ENCODE results near the gene ITPKB.
"Not testable (repeated sequence)": the region's sequence is repeated elsewhere in the genome, so short reads cannot be mapped to it uniquely, and the experiment has no call there.

Gene ITPKB

DNA sequence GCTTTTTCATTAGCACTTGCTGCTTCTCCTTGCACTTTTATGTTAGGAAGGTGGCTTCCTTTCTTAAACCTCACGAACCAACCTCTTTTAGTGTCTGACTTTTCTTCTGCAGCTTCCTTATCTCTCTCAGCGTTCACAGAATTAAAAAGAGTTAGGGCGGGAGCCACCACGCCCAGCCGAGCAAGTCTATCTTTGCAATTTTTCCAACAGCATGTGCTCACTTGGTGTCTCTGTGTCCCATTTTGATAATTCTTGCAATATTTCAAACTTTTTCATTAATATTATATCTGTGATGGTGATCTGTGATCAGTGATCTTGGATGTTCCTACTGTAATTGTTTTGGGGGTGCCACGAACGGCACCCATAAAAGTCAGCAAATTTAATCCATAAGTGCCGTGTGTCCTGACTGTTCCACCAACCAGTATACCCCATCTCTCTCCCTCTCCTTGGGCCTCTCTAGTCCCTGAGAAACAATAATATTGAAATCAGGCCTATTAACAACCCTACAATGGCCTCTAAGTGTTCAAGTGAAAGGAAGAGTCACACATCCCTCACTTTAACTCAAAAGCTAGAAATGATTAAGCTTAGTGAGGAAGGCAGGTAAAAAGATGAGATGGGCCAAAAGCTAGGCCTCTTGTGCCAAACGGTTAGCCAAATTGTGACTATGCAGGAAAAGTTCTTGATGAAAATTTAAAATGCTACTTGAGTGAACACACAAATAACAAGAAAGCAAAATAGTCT, 15.9 kb upstream of the ITPKB start:
- DNase-seq = no peak

DNA sequence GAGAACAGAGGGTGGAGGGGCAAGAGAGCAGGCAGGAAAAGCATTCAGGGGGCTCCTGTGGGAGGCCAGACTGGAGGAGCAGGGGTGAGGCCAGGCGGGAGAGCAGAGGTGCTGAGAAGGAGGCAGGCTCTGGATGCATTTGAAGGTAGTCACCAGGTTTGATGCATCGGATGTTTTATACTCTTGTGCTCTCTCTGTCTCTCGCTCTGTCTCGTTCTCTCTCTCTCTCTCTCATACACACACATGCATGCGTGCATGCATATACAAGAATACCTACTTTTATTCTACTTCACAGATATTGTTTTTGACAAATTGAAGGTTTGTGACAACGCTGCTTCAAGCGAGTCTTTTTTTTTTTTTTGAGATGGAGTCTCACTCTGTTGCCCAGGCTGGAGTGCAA, 15.0 kb upstream of the ITPKB start:
- no peak for DNase-seq

DNA sequence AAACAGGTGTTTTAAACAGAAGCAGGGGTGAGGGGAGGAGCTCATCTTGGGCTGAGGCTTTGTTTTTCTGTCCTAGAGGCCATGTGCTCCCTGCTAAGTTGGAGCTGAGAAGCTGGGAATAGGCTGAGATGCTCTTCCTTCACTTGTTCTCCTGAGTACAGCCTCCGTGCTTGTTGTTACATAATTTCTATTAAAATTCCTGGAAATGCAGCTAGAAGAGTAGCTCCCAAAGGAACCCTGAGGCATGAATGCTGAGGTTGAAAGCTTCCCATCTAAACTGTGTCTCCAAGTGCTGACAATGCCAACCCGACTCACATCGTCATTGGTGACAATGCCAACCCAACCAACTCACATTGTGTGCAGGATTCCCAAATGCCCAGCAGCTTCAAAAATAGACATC, 12.6 kb upstream of the ITPKB start:
- DNase-seq = no peak

DNA sequence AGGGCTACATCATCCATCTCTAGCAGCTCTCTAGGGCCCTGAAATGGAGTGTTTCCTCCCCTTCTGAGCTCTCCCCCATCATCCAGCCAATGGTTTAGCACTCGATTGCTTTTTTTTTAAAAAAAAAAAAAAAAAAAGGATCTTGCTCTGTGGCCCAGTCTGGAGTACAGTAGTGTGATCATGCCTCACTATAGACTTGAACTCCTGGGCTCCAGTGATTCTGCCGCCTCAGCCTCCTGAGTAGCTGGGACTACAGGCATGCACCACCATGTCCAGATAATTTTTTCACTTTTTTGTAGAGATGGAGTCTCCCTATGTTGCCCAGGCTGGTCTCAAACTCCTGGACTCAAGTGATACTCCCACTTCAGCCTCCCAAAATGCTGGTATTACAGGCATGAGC, 12.1 kb upstream of the ITPKB start:
- no peak for DNase-seq

DNA sequence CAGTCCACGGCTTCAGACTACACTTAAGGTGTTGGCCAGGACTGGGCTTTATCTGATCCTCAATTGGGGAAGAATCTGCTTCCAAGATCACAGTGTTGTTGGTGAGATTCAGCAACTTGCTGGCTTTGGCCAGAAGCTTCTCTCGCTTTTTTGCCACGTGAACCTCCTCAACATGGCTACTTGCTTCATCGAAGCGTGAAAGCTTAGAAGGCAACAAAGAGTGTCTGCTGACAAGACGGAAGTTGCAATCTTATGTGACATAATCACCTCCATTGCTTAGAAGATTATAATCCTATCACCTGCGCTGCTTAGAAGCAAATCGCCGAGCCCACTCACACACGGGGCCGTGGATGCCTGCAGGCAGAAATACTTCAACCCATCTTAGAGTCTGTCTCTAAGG, 10.4 kb upstream of the ITPKB start:
- DNase-seq = no peak

DNA sequence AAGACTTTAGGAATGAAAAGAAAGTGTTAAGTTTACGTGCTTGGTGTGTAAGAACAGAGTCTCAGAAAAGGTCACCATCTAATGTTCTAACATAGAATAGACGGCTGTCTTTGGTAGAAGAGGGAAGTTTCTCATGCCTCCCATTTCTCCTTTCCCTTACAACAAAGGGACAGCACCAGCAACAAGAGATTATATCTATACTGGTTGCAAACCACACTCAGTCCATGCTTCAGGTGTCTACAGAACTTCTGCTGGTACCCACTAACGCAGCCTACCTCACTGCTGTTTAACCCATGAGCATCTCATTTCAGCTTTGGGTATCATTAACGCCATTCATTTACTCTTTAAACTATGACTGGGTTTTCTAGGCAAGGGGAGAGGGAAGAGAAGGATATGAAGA, 9.2 kb upstream of the ITPKB start:
- no peak for DNase-seq

DNA sequence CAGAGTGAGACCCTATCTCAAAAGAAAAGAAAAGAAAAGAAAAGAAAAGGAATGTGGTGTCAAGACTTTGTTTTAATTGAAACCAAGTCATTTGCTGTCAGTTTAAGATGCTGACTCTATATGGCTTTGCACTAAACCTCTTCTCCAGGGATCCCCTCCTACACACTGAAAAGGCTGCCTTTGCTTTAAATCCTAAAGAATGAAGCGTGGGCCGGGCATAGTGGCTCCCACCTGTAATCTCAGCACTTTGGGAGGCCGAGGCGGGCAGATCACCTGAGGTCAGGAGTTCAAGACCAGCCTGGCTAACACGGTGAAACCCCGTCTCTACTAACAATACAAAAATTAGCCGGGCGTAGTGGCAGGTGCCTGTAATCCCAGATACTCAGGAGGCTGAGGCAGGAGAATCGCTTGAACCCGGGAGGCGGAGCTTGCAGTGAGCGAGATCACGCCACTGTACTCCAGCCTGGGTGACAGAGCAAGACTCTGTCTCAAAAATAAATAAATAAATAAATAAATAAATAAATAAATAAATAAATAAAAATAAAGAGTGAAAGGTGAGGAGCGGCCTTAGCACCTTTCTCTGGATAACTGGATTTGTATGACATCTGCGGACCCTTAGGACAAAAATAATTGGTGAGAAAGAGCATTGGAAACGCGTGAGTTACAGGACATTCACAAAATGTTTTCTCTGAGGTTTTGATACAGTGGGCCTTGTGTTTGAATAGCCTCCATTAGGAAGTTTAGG, 8.6 kb upstream of the ITPKB start:
- DNase-seq = not testable (repeated sequence)

DNA sequence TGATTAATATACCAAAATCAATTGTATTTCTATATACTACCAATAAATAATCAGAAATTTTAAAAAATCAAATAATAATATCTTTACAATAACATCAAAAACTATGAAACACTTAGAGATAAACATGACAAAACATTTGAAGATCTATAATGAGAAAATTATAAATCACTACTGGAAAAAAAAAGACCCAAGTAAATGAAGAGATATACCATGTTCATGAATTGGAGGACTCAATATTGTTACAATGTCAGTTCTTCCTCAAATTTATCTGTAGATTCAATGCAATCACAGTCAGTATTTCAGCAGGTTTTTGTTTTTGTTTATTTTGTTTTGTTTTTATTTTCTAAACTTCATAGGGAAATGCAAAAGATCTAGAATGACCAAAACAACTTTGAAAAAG, 4.2 kb upstream of the ITPKB start:
- no peak for DNase-seq

DNA sequence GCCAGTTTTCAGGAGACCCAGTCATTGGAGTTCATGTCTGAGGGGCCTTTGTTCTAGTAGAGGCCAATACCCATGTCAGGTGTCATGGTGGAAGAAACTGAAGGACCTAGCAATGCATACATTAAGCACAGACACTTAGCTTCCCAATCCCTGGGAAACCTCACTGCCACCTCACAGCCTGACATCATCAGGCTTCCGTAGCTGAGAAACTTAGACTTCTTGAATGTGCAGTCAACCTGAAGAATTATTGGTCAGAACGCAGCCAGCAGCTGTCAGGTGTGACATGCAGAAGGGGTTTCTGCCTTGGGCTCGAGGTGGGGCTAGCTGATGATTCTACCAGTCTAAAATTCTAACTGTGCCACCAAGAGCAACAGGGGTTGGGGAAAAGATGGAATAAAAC, 1.9 kb upstream of the ITPKB start:
- DNase-seq = no peak

DNA sequence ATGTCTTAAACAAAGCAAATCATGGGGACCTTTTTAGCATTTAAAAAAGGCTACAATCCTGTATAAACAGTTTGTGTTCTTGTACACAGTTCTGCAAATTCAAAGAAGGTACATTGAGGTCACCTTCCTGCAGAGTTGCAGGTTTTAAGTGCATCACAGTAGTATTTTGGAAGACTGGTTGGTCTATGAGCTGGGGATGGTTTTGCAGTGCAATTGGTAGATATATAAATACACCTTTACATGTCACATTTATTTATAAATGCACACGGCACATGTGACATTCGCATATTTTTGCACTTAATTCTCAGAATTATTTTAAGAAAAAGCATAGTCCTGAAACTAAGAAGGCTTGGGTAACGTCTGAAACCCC, 599 bp upstream of the ITPKB start:
- no peak for DNase-seq

DNA sequence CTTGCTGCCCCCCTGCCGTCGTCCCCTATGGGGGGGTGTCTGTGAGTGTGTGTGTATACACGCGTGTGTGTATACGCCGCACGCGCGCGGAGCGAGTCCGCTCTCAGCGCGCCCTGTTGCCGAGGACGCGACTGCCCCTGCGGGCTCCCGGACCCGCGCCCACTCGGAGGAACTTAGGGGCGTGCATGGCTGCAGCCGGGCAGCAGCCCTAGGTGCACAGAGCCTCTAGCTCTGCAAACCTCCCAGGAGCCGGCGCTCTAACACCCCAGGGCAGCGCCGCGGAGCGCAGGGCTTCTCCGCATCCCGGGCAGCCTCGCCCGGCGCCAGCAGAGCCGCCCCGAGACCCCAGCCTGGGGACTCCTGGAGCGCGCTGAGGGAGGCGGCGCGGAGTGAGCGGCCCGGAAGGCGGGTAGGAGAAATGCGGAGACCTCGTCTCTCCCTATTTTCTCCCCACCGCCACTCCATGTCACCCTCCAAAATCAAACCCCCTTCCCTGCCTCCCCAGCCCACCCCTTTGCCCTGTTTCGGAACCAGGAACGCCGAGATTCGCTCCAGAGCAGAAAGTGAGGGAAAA, 574 bp downstream of the ITPKB start:
- peak; percentile 57 for DNase-seq

DNA sequence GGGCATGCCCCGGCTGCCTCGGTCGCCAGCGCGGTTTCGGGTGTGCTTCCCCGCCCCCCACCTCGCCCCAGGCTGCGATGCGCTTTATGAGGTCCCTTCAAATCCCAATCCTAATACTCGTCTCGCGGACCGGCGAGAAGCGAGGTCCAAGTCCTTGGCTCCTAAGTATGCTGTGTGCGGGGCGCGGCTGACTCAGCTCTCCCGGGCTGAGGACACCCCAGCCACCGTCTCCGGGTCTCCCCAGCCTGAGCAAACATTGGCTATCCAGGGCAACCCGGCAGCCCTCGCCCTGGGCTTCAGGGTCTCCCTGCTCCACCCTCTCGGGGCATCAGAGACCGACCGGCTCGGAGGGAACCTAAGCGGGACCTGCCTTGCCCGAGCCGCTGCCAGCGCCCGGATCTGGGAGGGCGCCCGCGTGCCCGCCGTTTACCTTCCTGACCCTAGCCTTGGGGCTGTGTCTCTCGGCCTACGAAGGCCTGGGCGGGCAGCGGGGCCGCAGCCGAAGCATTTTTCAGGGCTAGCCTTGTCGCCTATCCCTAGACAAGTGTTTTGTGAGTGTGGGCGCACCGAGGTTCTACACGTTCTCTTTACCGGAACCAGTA, 1.2 kb downstream of the ITPKB start:
- peak; percentile 64 for DNase-seq

DNA sequence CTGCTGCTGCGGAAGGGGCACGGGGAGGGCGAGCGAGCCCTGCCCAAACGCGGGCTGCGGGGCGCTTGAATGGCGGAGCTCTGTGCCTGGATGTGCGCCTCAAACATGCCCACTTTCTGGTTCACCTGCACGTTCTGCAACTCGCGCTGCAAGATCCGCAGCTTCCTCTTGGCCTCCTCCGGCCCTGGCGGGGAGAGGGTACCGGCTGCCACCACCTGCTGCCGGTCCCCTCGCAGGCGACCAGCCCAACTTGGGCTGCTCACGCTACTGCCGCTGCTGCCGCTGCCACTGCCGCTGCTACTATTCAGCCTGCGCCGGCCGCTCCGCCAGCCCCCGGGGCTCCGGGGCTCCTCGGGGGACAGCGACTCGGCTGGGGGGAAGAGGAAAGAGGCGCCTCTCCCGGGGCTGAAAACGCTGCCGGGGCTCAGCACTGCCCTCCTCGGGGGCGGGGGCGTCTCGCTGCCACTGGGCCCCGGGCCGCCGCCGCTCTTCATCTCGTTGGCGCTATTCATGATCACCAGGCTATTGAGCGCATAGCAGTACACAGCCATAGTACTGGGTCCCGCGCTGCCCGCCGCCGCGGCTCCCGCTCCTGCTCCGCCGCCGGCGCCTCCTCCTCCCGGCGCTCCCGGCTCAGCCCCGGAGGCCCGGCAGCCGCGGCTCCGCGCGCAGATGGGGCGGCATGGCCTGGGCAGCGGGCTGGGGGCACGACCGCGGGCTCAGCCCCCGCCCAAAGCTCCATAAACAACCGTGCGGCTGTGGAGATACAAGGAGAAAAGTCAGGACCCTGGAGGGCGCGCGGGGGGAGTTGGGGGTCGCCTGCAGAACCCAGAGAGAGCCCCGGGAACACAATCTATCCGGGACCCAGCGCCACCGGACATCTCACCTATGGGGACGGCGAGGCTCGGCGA, 1.9 kb downstream of the ITPKB start:
- peak; percentile 70 for DNase-seq

DNA sequence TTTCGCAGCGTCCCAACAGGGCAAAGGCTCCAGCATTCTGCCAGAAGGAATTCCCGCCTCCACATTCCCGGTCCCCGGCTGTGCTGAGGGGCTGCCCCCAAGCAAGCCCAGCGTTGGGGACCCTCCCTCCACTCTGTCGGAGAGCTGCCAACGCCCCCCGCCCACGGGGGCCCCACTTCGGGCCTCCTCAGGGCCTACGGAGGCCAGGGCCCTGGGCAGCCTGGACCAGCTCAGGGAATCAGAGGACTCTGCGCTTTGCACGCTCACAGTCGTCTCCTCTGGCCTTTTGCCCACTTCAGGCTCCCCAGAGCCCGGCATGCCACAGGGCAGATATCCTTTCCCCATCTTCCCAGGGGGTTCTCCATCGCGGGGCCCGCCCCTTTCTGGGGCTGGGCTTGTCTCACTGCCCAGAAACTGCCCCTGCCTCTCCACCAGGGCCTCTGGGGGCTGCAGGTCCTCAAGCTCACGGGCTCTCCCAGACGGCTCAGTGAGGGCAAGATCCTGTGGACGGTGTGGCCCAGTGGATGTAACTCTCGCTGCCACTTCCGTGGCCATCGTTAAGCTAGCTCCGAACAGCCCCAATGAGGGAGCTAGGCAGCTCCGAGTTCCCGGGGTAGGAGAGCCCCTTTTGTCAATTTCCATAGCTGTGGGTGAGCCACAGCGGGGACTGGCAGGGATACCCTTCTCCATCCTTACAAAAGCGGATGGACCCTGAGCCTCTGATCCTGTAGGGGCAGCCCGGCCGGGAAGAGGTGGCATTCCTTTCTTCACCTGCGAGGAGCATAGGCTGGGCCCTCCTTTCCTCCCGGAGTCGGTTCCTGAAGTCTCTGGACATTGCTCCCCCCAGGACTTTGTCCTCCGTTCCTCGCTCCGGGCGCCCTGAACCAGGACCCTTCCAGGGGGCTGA, 2.8 kb downstream of the ITPKB start:
- no peak for DNase-seq

DNA sequence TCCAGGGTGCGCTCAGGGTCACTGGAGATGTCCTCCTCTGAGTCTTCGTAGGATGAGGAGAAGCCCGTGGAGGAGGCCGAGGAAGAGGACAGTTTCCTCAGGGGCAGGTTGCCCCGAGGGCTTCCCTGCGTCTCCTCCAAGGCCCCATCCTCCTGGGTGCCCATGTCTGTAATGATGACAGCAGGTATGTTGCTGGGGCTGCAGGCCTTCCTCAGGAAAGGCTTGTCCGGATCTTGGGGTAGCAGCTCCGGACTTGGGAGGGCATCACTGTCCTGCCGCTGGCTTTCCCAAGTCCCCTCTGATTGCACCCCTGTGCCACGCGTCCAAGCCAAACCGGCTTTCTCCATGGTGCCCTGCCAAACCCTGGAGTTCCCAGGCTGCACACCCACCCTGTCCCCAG, 3.5 kb downstream of the ITPKB start:
- DNase-seq = no peak

DNA sequence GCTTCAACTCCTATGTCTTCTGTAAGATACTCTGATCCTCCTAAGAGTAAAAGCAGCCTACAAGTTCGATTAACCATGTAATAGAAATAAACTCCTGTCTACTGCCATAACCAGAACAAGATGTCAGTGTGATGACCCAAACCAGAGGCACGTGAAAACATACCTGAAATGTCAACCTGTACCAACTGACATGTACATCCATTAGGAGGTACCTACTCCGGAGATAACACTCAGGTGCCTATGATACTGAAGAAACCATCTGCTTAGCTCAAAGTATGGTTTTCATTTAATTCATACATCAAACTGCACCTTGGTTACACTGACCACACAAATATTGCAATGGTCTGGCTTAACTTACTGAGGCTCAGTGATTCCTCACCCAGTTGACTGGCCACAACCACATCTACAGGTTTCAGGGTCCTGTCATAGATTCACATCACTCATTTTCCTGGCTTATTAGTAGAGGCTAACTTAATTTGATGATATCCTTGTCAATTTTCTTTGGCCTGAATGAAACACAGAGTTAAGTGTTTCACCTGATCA, 4.4 kb downstream of the ITPKB start:
- no peak for DNase-seq

DNA sequence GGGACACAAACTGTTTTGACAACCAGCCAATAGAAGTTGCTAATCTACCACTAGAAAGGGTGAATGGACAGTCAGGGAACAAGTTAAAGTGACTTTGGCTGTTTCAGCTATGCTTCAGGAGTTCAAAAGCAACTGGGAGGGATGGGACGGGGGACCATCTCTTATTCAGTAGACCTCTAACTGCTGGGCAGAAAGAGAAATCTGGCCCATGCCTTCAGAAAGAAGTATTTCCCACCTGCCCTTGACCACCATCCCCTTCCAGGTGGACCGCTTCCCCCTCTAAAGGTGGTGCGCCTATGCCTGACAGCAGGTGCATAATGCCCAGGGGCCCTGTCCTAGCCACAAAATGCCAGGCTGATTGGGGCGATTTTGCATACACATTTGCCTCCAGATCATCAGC, 5.2 kb downstream of the ITPKB start:
- DNase-seq = no peak

DNA sequence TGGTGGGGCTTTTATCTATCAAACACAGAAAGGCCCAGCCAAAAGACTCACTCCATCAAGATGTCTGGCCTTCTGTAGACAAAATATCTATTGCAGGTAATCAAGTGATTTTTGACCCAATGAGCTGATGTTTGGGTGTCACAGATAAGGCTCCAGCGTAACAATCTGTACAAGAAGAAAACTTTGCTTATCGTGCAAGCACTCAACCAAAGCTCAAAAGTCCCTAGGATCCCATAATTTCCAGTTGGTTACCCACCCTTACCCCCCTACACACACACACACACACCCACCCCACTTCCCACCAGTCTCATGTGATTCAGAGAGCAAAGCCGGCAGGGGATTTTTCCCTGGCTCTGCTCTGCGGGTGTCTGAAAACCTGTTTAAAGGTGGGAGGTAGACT, 5.8 kb downstream of the ITPKB start:
- DNase-seq = no peak

DNA sequence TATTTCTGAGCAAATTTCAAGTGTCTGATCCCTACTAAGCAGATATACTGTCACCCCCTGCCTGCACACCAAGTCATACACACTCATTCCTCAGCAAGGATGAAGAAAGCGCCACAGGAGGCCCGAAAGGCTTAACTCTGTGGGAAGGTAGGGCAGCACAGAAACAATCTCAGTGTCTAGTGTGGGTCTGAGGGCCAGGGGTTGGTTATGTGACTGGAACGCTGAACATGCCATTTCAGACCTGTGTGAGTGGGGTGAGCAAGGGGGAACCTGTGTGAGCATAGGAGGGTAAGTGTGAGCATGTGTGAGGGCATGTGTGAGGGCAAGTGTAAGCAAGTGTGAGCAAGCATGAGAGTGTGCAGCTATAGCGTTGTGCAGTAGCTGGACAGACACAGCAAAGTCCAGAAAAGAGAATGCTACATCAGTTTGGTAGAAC, 6.2 kb downstream of the ITPKB start:
- DNase-seq = no peak

DNA sequence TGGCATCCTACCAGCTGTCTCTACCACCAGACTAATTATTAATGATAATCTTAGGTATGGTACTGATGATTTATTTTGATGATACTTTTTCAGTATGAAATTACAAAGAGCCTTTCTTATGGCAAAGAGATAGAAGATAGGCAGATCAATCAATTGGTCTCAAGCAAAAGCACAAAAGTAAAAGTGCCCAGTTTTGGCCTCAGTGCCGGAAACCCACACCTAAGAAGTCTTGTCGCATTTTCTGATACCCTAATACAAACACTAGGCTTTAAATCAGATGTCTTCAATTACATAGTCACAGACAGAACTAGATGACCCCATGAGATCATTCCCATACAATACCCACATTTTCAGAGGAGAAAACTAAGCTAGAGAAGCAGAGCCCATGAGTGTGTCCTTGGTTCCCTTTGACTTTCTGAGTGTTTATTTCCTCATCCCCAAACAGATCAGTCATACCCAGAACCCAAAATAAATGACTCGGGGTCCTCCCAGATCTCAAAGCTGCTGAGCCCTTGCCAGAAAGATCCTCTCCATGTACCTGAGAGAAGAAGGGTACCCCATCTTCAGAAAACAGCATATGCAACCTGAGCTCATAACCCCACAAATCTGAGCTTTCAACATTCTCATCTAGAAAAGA, 7.7 kb downstream of the ITPKB start:
- DNase-seq = peak; percentile 56

DNA sequence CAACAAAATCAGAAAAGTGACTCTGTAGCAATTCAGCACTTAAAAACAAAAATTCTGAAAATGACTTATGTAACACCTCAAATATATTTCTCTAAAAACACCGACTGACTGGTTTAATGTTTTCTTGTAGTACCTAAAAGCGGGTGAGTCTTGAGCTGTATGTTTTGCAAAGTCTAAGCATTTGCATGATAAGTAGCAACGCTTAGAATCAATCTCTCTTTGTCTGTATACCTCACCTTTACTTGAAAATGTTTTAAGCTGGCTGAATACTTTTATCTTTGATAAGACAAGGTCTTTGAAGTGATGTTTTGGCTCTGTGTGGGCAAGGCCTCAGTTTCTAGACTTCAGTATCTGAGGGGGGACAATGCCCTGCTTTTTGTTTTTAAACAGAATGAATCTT, 8.2 kb downstream of the ITPKB start:
- DNase-seq = no peak

Data from activated CD4-positive, alpha-beta T cell treated with anti-CD3 and anti-CD28 coated beads, Interleukin-2, Interleukin-6, amounts not matched to agents 100 ng/mL and 50 ng/mL, durations not matched to agents 16 hours and 8 hours (primary cell).